HG03521 (cell line): ENCODE results near the gene RINL.
A peak's percentile ranks its signal among the peaks of the same experiment; 100 is the strongest.
"Not testable (repeated sequence)": the region's sequence is repeated elsewhere in the genome, so short reads cannot be mapped to it uniquely, and the experiment has no call there.

Experiments
- ATAC-seq: cut with Tn5 transposase; IDR thresholded peaks from one replicate; pipeline ENCODE4 v1.9.1; 2021; ENCODE audit warnings: mild to moderate bottlenecking, moderate library complexity; ENCODE audit not compliant: unreplicated experiment

Gene RINL

DNA sequence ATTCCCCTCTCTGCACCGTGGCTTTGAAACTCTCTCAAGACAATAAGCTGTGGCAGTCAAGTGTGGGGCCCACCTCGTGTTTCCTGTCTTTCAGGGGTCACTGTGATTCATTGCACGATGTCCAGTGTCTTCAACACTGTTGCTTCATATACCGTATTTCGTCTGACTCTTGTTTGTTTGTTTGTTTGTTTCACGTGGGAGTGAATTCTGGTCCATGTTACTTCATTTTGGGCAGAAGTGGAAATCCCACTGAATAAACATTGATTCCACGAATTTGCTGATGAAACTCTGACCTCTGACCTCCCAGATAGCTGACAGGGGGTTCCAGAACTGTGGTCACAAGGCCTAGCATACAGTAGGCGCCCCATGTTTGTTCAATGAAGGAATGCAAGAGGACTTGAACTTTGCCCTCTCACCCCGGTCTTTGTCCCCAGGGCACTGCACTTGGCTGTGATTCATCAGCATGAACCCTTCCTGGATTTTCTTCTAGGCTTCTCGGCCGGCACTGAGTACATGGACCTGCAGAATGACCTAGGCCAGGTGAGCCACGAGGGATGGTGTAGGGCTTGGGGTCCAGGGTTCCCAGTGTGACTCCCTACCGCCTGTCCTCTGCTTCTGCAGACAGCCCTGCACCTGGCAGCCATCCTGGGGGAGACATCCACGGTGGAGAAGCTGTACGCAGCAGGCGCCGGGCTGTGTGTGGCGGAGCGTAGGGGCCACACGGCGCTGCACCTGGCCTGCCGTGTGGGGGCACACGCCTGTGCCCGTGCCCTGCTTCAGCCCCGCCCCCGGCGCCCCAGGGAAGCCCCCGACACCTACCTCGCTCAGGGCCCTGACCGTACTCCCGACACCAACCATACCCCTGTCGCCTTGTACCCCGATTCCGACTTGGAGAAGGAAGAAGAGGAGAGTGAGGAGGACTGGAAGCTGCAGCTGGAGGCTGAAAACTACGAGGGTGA lies 26.8 kb upstream of the RINL start:
- no peak for ATAC-seq

DNA sequence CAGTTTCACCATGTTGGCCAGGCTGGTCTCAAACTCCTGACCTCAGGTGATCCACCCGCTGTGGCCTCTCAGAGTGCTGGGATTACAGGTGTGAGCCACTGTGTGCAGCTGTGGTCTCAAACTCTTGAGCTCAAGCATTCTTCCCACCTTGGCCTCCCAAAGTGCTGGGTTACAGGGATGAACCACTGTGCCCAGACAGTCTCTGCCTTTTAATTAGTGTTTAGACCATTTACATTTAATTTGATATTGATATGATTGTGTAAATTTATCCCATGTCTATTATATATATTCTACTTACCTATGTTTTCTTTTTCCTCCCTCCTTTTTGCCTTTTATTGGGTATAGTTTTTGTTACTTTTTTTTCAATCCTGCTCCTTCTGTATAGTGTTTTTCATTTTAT lies 23.6 kb upstream of the RINL start:
- ATAC-seq = no peak

DNA sequence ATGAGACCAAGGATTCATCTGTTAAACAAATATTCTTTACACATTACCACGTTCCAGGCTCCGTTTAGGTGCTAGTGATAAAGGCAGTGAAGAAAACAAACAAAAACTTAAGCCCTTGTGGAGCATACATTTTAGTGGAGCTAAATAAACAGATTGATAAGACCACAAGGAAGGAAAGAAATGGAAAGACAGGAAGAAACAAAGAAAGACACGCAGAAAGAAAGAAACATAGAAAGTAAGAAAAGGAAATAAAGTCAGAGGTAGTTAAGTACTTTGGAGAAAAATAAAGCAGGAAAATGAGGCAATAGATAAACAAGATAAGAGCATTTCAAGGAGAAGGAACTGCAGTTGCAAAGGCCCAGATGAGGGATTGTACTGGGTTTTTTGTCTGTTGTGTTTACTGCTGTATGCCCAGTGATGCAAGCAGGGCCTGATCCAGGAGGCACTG lies 22.7 kb upstream of the RINL start:
- ATAC-seq = no peak

- ATAC-seq = no peak
Observed at GRCh38 chr19:38900202-38900629, 22.1 kb upstream of the RINL start.

GRCh38 chr19:38899447-38900201 lies 21.5 kb upstream of the RINL start, which contains the start of the genes NFKBIB and SIRT2:
Gene NFKBIB (plus strand): TSS chr19:38899969. CDS start chr19:38900033, 64 bp downstream.
Gene SIRT2 (minus strand): TSS chr19:38899618. CDS start chr19:38899521, 97 bp downstream.
- peak; percentile 86 for ATAC-seq

DNA sequence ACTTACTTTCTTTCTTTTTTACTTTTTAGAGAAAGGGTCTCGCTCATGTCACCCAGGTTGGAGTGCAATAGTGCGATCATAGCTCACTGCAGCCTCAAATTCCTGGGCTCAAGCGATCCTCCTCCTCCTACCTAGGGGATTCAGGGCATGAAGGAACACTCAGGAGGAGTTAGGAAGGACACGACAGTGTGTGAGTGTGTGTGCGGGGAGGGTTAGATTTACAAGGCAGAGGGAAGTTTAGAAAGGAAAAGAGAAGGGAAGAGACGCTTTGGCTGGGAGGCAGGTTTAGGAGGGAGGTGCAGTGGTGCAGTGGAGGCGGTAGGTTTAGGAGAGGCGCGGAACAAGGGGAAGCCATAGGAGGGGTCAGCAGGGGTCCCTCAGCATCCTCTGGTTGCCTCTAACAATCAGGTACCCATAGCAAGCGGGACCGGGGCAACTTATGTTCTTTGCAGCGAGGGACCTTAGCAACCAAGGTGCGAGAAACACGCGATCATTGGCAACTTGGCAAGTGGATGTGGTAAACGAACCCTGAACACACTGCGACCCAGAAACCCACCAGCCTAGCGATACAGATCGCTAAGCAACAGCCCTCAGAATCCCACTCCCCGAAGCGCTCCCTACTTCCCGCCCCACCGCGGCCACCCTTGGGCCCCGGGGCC lies 20.8 kb upstream of the RINL start:
- no peak for ATAC-seq

DNA sequence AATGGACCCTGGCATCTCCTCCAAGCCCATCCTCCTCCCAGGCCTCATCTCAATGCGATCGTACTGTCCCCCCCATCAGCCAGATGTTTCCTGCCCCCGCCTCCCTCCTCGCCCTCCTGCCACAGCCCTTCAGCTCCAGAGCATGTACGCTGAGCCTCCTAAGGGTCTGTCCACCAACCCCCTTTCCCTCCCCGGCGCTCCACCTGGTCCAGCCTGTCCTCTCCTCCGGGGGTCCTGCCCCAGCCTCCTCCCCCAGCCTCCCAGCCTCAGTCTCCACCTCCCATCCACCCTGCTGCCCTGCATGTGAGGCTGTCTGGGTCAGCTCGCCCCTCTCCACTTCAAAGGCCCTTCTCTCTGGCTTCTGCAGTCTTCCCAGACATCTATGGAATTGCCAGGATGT lies 16.9 kb upstream of the RINL start:
- no peak for ATAC-seq

- no peak for ATAC-seq
Observed at GRCh38 chr19:38893341-38893771, 15.3 kb upstream of the RINL start.

DNA sequence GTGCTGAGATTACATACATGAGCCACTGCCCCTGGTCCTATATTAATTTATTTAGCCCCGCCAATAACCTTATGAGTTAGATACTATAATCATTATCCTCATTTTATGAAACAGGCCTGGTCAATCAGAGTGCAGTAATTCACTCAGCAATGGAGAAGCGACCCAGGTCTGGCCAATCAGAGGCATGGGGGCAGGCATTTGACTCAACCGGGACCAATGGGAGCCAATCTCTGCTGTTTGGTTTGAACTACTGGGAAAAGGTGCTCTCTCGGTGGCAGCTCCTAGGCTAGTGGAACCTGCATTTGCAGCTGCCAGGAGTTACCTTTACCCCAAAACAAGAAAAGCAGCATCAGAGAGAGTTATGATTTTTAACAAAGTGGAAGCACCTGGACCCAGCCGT lies 14.8 kb upstream of the RINL start:
- ATAC-seq = no peak

DNA sequence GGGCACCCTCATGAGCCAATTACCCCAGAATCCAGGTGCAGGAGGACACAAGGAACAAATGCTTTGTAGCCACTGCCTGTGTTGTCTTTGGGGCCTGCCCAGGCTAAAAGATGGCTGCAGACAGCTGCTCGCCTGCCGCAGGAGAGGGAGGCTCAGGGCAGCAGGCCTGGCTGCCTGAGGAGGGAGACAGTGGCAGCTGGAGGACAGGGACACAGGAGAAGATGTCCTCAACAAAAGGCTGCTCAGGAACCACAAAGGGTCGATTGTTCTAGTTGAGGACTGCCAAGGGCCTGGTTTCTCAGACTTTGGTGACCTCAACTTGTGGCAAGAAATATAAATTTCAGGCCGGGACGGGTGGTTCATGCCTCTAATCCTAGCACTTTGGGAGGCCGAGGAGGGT lies 13.7 kb upstream of the RINL start:
- ATAC-seq = no peak

- no peak for ATAC-seq
Observed at GRCh38 chr19:38890686-38891085, 12.6 kb upstream of the RINL start.

DNA sequence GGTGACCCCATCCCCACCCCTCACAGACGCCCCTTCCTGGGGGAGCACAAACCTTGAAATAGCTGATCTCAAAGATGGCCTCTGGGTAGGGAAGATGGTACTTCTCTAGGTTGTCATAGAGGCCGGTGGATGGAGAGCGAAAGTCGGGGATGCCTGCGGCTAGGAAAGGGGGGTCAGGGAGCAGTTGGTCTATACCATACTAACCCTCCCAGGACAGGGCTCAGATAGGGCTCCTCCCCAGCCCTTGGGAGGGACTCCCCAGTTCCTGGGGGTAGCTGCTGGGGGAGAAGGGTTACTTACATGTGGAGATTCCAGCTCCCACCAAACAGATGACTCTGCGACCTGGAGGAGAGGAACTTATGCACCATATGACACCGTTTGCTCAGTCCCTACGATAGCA lies 11.7 kb upstream of the RINL start:
- no peak for ATAC-seq

DNA sequence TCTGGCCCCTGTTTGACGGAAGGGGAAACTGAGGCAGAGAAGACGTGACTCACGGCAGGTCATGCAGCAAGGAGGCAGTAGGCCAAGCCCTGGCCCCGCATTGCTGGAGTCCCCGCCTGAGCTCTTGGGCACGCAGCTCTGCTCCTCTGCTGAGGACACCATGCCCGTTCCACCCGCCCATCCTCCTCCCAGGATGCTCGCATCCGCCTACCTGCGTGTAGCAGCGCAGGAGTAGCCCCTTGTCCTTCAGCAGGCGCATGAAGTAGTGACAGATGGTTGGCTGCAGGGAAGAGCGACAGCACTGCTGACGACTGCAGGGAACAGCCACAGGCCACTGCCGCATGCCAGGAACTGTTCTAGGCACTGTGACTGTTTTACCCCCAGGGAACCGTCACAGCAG lies 10.8 kb upstream of the RINL start:
- ATAC-seq = no peak

DNA sequence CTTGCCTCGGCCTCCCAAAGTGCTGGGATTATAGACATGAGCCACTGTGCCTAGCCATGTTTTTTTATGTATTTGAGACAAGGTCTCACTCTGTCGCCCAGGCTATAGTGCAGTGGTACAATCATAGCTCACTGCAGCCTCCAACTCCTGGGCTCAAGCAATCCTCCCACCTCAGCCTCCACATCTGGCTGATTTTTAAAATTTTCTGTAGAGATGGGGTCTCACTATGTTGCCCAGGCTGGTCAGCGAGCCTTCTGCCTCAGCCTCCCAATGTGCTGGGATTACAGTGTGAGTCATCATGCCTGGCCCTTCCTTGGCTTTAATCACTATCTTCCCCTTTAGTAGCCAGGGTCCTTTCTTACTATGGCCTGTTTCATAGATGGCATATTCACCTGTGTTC lies 6.6 kb upstream of the RINL start:
- ATAC-seq = not testable (repeated sequence)

DNA sequence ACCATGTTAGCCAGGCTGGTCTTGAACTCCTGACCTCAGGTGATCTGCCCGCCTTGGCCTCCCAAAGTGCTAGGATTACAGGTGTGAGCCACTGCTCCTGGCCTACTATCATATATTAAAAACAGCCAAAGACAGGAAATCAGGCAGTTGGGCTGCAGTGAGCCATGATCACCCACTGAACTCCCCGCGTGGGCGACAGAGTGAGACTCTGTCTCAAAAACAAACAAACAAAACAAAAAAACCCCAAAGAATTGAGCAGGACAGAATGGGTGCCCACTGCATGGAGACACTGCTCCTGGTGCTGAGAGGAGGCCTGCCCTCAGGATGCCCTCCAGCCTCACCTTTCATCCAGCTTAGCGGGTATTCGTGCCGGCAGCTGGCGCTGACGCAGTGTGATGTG lies 5.2 kb upstream of the RINL start:
- no peak for ATAC-seq

GRCh38 chr19:38880882-38881609 lies 3.0 kb upstream of the RINL start:
- no peak for ATAC-seq

DNA sequence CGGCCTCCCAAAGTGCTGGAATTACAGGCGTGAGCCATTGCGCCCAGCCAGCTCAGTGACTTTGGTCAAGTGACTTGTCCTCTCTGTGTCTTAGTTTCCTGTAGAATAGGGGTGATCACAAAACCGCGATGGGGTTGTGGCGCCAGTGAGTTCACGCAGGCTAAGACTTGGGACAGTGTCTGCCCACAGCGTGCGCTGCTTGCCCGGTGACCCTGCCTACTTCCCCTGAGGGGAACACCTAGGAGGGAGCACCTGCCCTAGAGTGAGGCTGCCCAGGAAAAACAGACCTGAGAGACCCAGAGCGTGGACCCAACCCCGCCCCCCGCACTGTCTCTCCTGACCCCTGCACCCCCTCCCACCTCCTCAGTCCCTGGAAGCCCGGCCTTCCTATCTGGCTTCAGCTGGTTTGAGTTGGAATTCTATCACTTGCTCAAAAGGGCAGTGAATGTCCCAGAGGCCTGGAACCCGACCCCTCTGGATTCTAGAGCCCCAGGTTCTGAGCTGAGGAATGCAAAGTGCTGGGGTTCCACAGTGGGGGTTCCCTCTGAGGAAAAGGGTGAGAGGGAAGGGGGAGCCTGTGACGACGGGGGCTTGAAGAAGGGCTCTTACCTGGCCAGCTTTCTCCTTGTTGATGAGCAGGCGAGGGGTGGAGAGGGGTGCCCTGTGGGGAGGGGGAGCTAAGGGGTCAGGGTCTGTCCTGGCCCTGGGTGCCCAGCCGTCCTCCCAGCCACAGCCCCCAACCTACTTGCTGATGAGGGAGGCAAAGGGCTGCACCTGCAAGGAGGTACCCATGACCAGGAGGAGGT lies 2.2 kb upstream of the RINL start:
- no peak for ATAC-seq

- ATAC-seq = no peak
Observed at GRCh38 chr19:38879400-38879751, 1.3 kb upstream of the RINL start.

DNA sequence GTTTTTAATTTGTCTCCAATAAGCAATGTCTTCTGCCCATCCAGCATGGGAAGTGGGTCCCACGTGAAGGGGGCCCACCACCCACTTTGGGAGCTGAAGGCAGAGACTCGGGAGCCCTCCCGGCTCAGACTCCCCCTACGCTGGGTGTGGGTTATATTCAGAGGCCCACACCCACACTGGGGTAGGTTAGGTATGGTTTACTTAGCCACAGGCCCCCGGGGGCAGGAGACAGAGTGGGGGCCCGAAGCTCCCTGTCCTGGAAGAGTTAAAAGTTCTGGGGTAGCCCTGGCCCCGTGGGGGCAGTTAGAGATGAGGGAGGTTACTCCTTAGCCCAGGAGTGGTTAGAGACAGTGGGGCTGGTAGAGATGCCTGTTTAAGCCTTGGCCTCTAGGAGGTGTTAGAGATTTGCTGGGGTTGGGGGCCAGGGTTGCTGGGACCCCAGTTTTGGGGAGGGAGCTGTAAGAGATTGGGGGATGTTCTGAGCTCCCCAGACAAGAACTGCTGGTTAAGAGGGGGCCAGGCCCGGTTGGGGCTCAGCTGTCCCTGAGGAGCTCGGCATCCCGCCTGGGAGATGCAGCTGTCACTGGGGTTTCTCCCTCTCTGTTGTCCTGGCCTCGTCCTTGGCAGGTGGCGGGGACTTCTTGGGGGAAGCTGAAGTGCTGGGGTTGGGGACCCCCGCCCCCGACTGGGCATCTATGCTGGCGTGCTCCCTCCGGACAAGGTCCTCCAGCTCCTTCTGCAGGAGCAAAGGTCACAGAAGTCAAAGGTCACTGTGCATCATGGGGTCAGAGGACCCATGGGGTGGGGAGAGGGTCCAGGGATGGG lies 712 bp upstream of the RINL start:
- no peak for ATAC-seq
